Measurements from ENCODE around the gene OR10V1. TPM values are rescaled to one million over a fixed set of nuclear protein-coding genes. Genes with fewer than 3 reads are reported as not detected.
A peak's percentile ranks its signal among the peaks of the same experiment; 100 is the strongest.

Gene OR10V1
- total and polyA plus RNA-seq, 10 donors: not detected

- intact Hi-C loops (cut with DNase I; ENCODE audit: low total_unique reads): loop anchor here (10.0 kb wide), 1 partner anchor 146 kb away; no protein-coding TSS in a partner anchor
- DNase-seq: peak; percentile 79
- H3K36me3 ChIP-seq: no peaks in the 10 kb centered on the region
- H3K9me3 ChIP-seq: peaks cover 0 to 6% (median 0%) of the 10 kb centered on the region in 8 donors
- H3K4me1 ChIP-seq: no peaks in the 10 kb centered on the region
- peaks cover 0 to 15% (median 0%) of the 10 kb centered on the region in 7 donors for H3K27me3 ChIP-seq (replicated peaks in 1 of 7)
- no peak for TF ChIP-seq POLR2A (IDR thresholded peaks at IDR 0.05)
- TF ChIP-seq, protein P1, sequence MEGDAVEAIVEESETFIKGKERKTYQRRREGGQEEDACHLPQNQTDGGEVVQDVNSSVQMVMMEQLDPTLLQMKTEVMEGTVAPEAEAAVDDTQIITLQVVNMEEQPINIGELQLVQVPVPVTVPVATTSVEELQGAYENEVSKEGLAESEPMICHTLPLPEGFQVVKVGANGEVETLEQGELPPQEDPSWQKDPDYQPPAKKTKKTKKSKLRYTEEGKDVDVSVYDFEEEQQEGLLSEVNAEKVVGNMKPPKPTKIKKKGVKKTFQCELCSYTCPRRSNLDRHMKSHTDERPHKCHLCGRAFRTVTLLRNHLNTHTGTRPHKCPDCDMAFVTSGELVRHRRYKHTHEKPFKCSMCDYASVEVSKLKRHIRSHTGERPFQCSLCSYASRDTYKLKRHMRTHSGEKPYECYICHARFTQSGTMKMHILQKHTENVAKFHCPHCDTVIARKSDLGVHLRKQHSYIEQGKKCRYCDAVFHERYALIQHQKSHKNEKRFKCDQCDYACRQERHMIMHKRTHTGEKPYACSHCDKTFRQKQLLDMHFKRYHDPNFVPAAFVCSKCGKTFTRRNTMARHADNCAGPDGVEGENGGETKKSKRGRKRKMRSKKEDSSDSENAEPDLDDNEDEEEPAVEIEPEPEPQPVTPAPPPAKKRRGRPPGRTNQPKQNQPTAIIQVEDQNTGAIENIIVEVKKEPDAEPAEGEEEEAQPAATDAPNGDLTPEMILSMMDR (IDR thresholded peaks at IDR 0.05 in 8 of 11, conservative IDR thresholded peaks at IDR 0.05 in 3 of 11): peak; percentile 43 to 79 (median 62)
- H3K27ac ChIP-seq: no peak overlapping the region
- WGBS, 5 donors: 75 to 88% (median 82%) methylated on average over 1 of the region's 1 CpG
- H3K4me3 ChIP-seq: no peak overlapping the region
Observed at GRCh38 chr11:59680287-59681154, 33.1 kb downstream of the OR10V1 start.

GRCh38 chr11:59679347-59679746 lies 34.3 kb downstream of the OR10V1 start:
- no peak for DNase-seq
- Histone ChIP-seq H3K4me3 (no peak overlapping the region), H3K27ac (no peak overlapping the region), H3K36me3 (no peaks in the 10 kb centered on the region), H3K9me3 (no peaks in the 10 kb centered on the region), H3K27me3 (replicated peaks in 1 of 7) (peaks cover 0 to 7% (median 0%) of the 10 kb centered on the region in 7 donors), H3K4me1 (no peaks in the 10 kb centered on the region)
- TF ChIP-seq POLR2AphosphoS5 (IDR thresholded peaks at IDR 0.05): no peak
- intact Hi-C loops (cut with DNase I; ENCODE audit: low total_unique reads): no loop called here

DNA sequence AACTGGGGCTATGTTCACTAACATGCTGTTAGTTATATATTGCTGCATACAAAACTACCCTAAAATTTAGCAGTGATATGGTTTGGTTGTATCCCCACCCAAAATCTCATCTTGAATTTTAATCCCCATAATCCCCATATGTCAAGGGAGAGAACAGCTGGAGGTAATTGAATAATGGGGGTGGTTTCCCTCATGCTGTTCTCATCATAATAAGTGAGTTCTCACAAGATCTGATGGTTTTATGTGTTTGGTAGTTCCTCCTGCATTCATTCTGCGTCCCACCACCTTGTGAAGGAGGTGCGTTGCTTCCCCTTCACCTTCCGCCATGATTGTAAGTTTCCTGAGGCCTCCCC lies 34.9 kb downstream of the OR10V1 start:
- H3K9me3 ChIP-seq: no peaks in the 10 kb centered on the region
- H3K27ac ChIP-seq: no peak overlapping the region
- intact Hi-C loops (cut with DNase I; ENCODE audit: low total_unique reads): no loop called here
- DNase-seq: no peak
- TF ChIP-seq POLR2AphosphoS5 (IDR thresholded peaks at IDR 0.05) (no peak), POLR2A (IDR thresholded peaks at IDR 0.05) (no peak)
- TF ChIP-seq, protein P1 (IDR thresholded peaks at IDR 0.05 in 8 of 11, conservative IDR thresholded peaks at IDR 0.05 in 3 of 11): no peak
- no peaks in the 10 kb centered on the region for H3K36me3 ChIP-seq
- no peak overlapping the region for H3K4me3 ChIP-seq
- 90 to 97% (median 95%) methylated on average over 3 of the region's 3 CpGs for WGBS, 5 donors
- no peaks in the 10 kb centered on the region for H3K4me1 ChIP-seq
- H3K27me3 ChIP-seq (replicated peaks in 1 of 7): peaks cover 0 to 7% (median 0%) of the 10 kb centered on the region in 7 donors

- no peaks in the 10 kb centered on the region for H3K4me1 ChIP-seq
- no peaks in the 10 kb centered on the region for H3K36me3 ChIP-seq
- intact Hi-C loops (cut with DNase I; ENCODE audit: low total_unique reads): no loop called here
- H3K27ac ChIP-seq: no peak overlapping the region
- TF ChIP-seq POLR2AphosphoS5 (IDR thresholded peaks at IDR 0.05): no peak
- TF ChIP-seq, protein P1 (IDR thresholded peaks at IDR 0.05 in 8 of 11, conservative IDR thresholded peaks at IDR 0.05 in 3 of 11): no peak
- TF ChIP-seq POLR2A (IDR thresholded peaks at IDR 0.05): no peak
- no peak overlapping the region for H3K4me3 ChIP-seq
- no peaks in the 10 kb centered on the region for H3K9me3 ChIP-seq
- WGBS, 5 donors: 86 to 97% (median 91%) methylated on average over 2 of the region's 2 CpGs
- peaks cover 0 to 7% (median 0%) of the 10 kb centered on the region in 7 donors for H3K27me3 ChIP-seq (replicated peaks in 1 of 7)
- DNase-seq: no peak
Observed at GRCh38 chr11:59678118-59678812, 35.4 kb downstream of the OR10V1 start.

Data from spleen (tissue), 11 donors.